Right atrium auricular region (tissue), 2 donors: ENCODE data around the gene AIG1. TPM values are rescaled to one million over a fixed set of nuclear protein-coding genes. Genes with fewer than 3 reads are reported as not detected.

Experiments used
- DNase-seq: peaks from one replicate; pipeline ENCODE4 v3.0.0-alpha.2; 2019; ENCODE audit warnings: low spot score
- H3K27ac ChIP-seq, 2 donors: fragments of 200-600 bp; sonication (generic); 1 replicate in 1 of 2; 2 replicates in 1 of 2; pipeline ENCODE4 v1.5.1; 2016 to 2019
- H3K27me3 ChIP-seq, 2 donors: fragments of 200-600 bp; sonication (generic); one replicate each; pipeline versions ENCODE4 v1.5.1 to v1.6.0; 2017 to 2019
- H3K36me3 ChIP-seq: fragments of 200-600 bp; sonication (generic); one replicate; pipeline ENCODE4 v1.5.1; 2016
- H3K4me1 ChIP-seq, 2 donors: fragments of 200-600 bp; sonication (generic); one replicate each; pipeline versions ENCODE4 v1.5.1 to v1.6.0; 2017 to 2019
- H3K4me3 ChIP-seq, 2 donors: fragments of 200-600 bp; sonication (generic); 1 replicate in 1 of 2; 2 replicates in 1 of 2; pipeline ENCODE4 v1.5.1; 2017 to 2019; ENCODE audit warnings: mild to moderate bottlenecking in 1 of 2, moderate library complexity in 1 of 2
- H3K9me3 ChIP-seq, 2 donors: fragments of 200-600 bp; sonication (generic); one replicate each; pipeline ENCODE4 v1.5.1; 2019
- CTCF ChIP-seq, 2 donors: fragments of 200-600 bp; sonication (generic); IDR thresholded peaks; one replicate each; pipeline ENCODE4 v1.5.1; 2019; ENCODE audit warnings: antibody characterized with exemption in 2 of 2
- total RNA-seq, 2 donors: library from RNA; depleted of rRNA; stranded (reverse); fragments of >200 nt; gene quantifications; one replicate each; pipeline ENCODE4 v1.1.0, GENCODE V29; 2016

AIG1 gene
- total RNA-seq, 2 donors from 2014 or later, result 28.6 to 62.6 TPM

GRCh38 chr6:143376375-143376774 is 315.7 kb downstream of the AIG1 start:
- DNase-seq, result no peak
- Histone ChIP-seq H3K4me1 (no peaks in the 10 kb centered on the region), H3K27me3 (no peaks in the 10 kb centered on the region), H3K4me3 (no peak overlapping the region), H3K36me3 (no peaks in the 10 kb centered on the region), H3K9me3 (no peaks in the 10 kb centered on the region), H3K27ac (no peak overlapping the region)
- TF ChIP-seq CTCF (IDR thresholded peaks at IDR 0.05), result no peak

- no peaks in the 10 kb centered on the region for H3K4me1 ChIP-seq
- no peaks in the 10 kb centered on the region for H3K36me3 ChIP-seq
- no peaks in the 10 kb centered on the region for H3K27me3 ChIP-seq
- no peak for TF ChIP-seq CTCF (IDR thresholded peaks at IDR 0.05)
- H3K4me3 ChIP-seq, result no peak overlapping the region
- no peaks in the 10 kb centered on the region for H3K9me3 ChIP-seq
- H3K27ac ChIP-seq, result no peak overlapping the region
- DNase-seq, result no peak
Measured at GRCh38 chr6:143376861-143377260, 316.2 kb downstream of the AIG1 start.

GRCh38 chr6:143385636-143386035 is 324.9 kb downstream of the AIG1 start:
- no peaks in the 10 kb centered on the region for H3K9me3 ChIP-seq
- no peak overlapping the region for H3K4me3 ChIP-seq
- H3K36me3 ChIP-seq, result no peaks in the 10 kb centered on the region
- no peak for DNase-seq
- no peak overlapping the region for H3K27ac ChIP-seq
- H3K27me3 ChIP-seq, result no peaks in the 10 kb centered on the region
- H3K4me1 ChIP-seq, result no peaks in the 10 kb centered on the region
- TF ChIP-seq CTCF (IDR thresholded peaks at IDR 0.05), result no peak

GRCh38 chr6:143390278-143390677 is 329.6 kb downstream of the AIG1 start:
- Histone ChIP-seq H3K4me1 (no peaks in the 10 kb centered on the region), H3K9me3 (no peaks in the 10 kb centered on the region), H3K27ac (no peak overlapping the region), H3K4me3 (no peak overlapping the region), H3K36me3 (no peaks in the 10 kb centered on the region), H3K27me3 (no peaks in the 10 kb centered on the region)
- TF ChIP-seq CTCF (IDR thresholded peaks at IDR 0.05), result no peak
- DNase-seq, result no peak

Other genes starting within 250 kb of the AIG1 start
- 10 to 100 TPM; 19.2 to 28.6 TPM for gene HIVEP2, start 115.7 kb upstream of the AIG1 start, total RNA-seq